GM18498 (cell line): Measurements from ENCODE around the gene SLC25A28.

Source experiments
- ATAC-seq: cut with Tn5 transposase; IDR thresholded peaks from one replicate; pipeline ENCODE4 v1.9.1; 2021; ENCODE audit warnings: mild to moderate bottlenecking, moderate library complexity; ENCODE audit not compliant: unreplicated experiment

SLC25A28 gene, protein sequence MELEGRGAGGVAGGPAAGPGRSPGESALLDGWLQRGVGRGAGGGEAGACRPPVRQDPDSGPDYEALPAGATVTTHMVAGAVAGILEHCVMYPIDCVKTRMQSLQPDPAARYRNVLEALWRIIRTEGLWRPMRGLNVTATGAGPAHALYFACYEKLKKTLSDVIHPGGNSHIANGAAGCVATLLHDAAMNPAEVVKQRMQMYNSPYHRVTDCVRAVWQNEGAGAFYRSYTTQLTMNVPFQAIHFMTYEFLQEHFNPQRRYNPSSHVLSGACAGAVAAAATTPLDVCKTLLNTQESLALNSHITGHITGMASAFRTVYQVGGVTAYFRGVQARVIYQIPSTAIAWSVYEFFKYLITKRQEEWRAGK

GRCh38 chr10:99619851-99620710 lies at the start of gene SLC25A28:
TSS of gene SLC25A28 (minus strand) at chr10:99620439. CDS start at chr10:99620335, 104 bp downstream.
- peak; percentile 3 for ATAC-seq

DNA sequence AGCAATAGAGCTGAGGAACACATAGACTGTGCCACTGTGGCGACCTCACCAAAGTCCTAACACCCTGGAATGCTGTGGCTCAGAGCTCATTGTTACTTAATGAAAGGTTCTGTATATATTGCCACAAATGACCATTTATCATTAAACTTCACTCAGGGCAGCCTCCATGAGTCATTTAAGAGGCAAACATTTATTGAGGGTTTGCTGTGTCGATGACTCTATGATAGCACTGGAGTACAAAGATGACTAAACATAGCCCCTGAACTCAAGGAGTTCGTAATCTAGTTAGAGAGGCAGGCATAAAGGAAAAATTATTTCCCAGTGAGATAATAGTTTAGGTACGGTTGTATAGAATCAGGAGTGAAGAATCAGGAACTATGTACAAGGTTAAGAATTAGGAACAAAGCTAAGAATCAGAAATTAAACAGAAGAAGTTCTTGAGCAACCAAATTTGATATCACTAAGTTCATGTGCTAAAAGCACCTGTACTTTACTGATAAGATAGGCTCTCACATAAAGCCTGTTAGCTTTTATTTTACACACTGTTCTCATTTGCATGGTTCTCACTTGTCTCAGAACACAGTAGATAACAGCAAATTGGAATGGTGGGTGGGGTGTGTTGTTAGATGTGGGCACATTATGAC lies 47.0 kb upstream of the SLC25A28 start:
- no peak for ATAC-seq

DNA sequence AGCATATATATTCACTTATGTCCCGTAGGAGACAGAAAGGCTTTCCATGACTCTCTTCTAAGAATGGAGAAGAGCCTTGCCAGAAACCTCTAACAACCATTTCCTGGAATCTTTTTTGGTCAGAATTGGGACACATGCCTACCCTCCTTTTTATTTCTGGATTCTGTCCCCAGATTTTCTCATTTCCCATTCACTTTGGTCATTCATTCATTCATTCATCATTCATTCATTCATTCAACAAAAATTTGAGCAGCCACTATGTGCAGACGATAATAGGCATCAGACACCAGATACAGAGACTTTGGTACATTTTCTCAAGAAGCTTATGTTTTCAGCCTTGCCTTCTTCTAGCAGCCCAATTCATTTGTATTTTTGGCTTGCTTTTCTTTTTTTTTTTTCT lies 45.1 kb upstream of the SLC25A28 start:
- ATAC-seq: no peak

GRCh38 chr10:99661377-99661763 lies 41.1 kb upstream of the SLC25A28 start:
- no peak for ATAC-seq

GRCh38 chr10:99660662-99661376 lies 40.6 kb upstream of the SLC25A28 start:
- ATAC-seq: no peak

DNA sequence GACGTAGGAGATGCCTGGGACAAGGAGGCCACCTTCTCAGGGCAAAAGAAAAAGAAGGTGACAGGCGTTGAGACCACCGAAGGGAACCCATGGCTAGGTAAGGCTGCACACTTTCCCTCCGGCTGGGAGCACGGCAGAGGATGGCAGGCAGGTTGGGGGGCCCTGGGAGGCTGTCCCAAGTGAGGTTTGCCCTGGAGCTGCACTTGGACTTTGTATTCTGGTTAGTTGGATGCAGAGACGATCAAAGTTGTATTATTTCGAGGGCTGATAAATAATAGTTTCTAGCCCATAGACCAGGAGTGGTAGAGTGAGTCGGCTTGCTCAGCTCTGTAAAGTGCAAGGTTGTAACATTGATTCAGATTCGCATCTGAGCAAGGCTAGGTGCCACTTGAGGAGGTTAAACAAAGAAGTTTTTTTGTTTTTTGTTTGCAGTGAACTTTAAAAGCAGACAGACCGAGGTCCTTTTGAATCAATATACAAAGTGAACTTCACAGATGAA lies 39.7 kb upstream of the SLC25A28 start:
- ATAC-seq: no peak

GRCh38 chr10:99659031-99659867 lies 39.0 kb upstream of the SLC25A28 start, which contains the start of gene ENTPD7:
TSS of gene ENTPD7 (plus strand) at chr10:99659509. CDS start at chr10:99659957, 448 bp downstream.
- peak; percentile 100 for ATAC-seq

DNA sequence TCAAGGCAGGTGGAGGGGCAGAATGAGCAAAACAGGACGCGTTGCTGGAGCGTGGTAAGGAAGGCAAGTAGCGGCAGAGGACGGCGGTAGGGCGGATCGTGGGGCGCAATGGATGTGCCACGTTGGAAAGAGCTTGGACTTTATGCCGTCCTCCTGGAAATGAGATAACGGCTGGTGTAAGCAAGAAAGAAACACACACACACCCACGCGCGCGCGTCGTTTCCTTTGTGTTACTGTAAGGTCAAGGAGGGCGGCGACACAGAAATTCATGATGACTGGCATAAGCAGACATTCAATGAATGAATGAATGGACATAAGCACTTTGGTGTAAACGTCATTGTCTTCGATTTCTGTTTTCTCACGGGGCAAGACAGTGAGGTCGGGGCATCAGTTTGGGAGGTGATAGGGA lies 38.4 kb upstream of the SLC25A28 start:
- no peak for ATAC-seq

GRCh38 chr10:99656199-99657064 lies 36.2 kb upstream of the SLC25A28 start:
- ATAC-seq: no peak

- no peak for ATAC-seq
Observed at GRCh38 chr10:99654390-99655175, 34.3 kb upstream of the SLC25A28 start.

DNA sequence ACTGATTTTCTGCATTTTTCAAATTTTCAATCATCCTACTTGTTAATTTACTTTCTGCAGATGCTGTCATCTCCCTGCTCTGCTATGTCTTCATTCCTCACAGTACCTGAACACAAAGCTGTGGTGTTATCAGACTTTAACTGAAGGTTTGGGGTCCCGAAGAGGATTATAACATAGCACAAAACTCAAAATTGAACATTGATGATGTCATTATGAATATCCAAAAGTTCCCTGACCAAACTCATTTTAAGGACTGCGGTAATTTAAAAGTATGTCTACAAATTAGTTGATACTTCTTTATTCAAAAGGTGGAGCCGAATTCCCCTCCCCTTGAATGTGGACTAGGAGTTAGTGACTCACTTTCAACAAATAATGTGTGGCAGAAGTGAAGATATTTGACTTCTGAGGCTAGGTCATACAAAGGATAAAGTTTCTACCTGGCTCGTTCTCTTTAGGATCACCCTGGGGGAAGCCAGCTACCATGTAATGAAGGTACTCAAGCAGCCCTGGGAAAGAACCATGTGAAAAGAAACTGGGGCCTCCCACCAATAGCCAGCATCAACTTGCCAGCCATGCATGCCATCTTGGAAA lies 32.7 kb upstream of the SLC25A28 start:
- no peak for ATAC-seq

- no peak for ATAC-seq
Observed at GRCh38 chr10:99648717-99649116, 28.5 kb upstream of the SLC25A28 start.

- ATAC-seq: no peak
Observed at GRCh38 chr10:99647601-99648151, 27.4 kb upstream of the SLC25A28 start.

- no peak for ATAC-seq
Observed at GRCh38 chr10:99633832-99634231, 13.6 kb upstream of the SLC25A28 start.

GRCh38 chr10:99631496-99631895 lies 11.3 kb upstream of the SLC25A28 start:
- no peak for ATAC-seq

DNA sequence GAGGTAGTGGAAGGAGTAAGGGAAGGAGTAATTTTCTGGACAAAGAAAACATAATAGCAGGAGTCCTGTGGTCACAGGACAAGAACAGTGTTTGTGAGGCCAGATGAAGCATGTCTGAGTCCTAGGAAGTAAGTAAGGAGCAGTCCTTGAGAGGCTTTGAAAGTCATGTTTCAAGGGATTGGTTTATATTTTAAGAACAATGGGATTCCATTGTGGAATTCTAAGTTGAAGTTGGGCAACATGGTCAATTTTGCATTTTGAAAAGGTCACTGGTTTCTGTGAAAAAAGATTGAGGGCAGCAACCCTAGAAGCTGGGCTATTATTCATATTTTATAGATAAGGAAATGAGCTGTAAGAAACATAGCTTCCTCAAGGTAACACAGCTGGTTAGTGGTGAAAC lies 10.8 kb upstream of the SLC25A28 start:
- no peak for ATAC-seq

GRCh38 chr10:99630433-99630832 lies 10.2 kb upstream of the SLC25A28 start:
- ATAC-seq: no peak
